Keratinocyte (primary cell): ENCODE measurements around the gene DALRD3.

Experiments
- EZH2 ChIP-seq: IDR thresholded peaks from one replicate; pipeline ENCODE4 v1.6.1; 2012; ENCODE audit warnings: inconsistent platforms, mild to moderate bottlenecking, low read length, moderate library complexity
- TF ChIP-seq, protein P1 (sequence below), 3 experiments: IDR thresholded peaks in 1 of 3; conservative IDR thresholded peaks in 1 of 3; optimal IDR thresholded peaks in 1 of 3; 2 replicates in 2 of 3; 3 replicates in 1 of 3; pipeline versions ENCODE3 to v1.5.1; 2011; ENCODE audit warnings: low read length in 3 of 3, mild to moderate bottlenecking in 3 of 3, moderate library complexity in 2 of 3, control low read depth in 1 of 3, inconsistent platforms in 1 of 3; ENCODE audit not compliant: insufficient read depth in 2 of 3; ENCODE audit errors: extremely low read depth in 1 of 3

GRCh38 chr3:49018707-49019006 is 277 bp upstream of the DALRD3 start:
- TF ChIP-seq EZH2 = no peak
- TF ChIP-seq, protein P1, sequence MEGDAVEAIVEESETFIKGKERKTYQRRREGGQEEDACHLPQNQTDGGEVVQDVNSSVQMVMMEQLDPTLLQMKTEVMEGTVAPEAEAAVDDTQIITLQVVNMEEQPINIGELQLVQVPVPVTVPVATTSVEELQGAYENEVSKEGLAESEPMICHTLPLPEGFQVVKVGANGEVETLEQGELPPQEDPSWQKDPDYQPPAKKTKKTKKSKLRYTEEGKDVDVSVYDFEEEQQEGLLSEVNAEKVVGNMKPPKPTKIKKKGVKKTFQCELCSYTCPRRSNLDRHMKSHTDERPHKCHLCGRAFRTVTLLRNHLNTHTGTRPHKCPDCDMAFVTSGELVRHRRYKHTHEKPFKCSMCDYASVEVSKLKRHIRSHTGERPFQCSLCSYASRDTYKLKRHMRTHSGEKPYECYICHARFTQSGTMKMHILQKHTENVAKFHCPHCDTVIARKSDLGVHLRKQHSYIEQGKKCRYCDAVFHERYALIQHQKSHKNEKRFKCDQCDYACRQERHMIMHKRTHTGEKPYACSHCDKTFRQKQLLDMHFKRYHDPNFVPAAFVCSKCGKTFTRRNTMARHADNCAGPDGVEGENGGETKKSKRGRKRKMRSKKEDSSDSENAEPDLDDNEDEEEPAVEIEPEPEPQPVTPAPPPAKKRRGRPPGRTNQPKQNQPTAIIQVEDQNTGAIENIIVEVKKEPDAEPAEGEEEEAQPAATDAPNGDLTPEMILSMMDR (optimal IDR thresholded peaks at IDR 0.05 in 1 of 3, IDR thresholded peaks at IDR 0.05 in 1 of 3, conservative IDR thresholded peaks at IDR 0.05 in 1 of 3; ENCODE audit: extremely low read depth in 1 of 3, insufficient read depth in 2 of 3, low read length in 3 of 3) = no peak
